AG09309 (cell line): ENCODE results near the gene HSDL2.

Experiments
- DNase-seq: peaks from one replicate; pipeline ENCODE4 v3.0.0-alpha.2; 2010; ENCODE audit warnings: low read depth
- H3K4me3 ChIP-seq: 2 replicates; pipeline ENCODE4 v1.5.1; 2011; ENCODE audit warnings: mild to moderate bottlenecking, low read depth, low read length, moderate library complexity; ENCODE audit not compliant: control insufficient read depth
- TF ChIP-seq, protein P1 (sequence below): IDR thresholded peaks from 2 replicates; pipeline ENCODE4 v1.5.1; 2011; ENCODE audit warnings: mild to moderate bottlenecking, low read depth, low read length, inconsistent platforms; ENCODE audit not compliant: insufficient read depth, control insufficient read depth; ENCODE audit errors: missing control alignments

Gene HSDL2

DNA sequence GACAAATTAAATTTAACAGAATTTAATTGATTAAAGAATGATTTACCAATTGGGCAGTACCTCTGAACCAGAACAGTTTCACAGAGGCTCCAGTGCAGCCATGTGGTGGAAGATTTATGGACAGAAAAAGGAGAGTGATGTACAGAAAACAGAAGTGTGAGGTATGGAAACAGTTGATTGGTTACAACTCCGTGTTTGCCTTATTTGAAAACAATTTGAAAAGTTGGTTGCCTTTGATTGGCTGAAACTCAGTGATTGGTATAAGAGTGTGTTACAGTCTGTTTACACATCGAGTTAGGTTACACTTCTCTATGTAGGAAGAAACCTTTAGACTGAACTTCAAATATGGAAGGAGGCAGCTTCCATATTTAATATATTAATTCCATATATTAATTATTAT lies 136.9 kb downstream of the HSDL2 start:
- TF ChIP-seq, protein P1, sequence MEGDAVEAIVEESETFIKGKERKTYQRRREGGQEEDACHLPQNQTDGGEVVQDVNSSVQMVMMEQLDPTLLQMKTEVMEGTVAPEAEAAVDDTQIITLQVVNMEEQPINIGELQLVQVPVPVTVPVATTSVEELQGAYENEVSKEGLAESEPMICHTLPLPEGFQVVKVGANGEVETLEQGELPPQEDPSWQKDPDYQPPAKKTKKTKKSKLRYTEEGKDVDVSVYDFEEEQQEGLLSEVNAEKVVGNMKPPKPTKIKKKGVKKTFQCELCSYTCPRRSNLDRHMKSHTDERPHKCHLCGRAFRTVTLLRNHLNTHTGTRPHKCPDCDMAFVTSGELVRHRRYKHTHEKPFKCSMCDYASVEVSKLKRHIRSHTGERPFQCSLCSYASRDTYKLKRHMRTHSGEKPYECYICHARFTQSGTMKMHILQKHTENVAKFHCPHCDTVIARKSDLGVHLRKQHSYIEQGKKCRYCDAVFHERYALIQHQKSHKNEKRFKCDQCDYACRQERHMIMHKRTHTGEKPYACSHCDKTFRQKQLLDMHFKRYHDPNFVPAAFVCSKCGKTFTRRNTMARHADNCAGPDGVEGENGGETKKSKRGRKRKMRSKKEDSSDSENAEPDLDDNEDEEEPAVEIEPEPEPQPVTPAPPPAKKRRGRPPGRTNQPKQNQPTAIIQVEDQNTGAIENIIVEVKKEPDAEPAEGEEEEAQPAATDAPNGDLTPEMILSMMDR, result no peak
- DNase-seq, result no peak
- no peak overlapping the region for H3K4me3 ChIP-seq

GRCh38 chr9:112520069-112520468 lies 140.2 kb downstream of the HSDL2 start:
- no peak overlapping the region for H3K4me3 ChIP-seq
- no peak for DNase-seq
- TF ChIP-seq, protein P1, result no peak

DNA sequence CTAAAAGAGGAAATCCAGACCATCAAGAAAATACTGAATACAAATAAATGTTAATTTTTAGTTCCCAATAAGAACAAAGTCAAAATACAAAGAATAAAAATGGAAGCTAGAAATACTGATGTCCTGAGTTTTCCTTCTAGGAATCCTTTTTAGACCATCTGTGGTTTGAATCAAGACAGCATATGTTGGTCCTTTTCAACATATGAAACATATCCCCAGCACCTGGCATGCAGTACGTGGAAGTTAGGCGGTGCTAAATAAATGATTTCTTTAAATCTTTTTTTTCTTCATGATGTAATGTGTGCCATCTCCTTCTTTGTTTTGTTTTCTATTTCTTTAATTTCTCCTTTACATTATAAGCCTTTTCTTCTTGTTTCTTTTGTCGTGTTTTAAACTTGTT lies 140.7 kb downstream of the HSDL2 start:
- DNase-seq, result no peak
- TF ChIP-seq, protein P1, result no peak
- H3K4me3 ChIP-seq, result no peak overlapping the region
